Measurements from ENCODE around the gene SREBF1.

Gene SREBF1

GRCh38 chr17:17792037-17792550 is 44.7 kb downstream of the SREBF1 start:
- DNase-seq: no peak

- DNase-seq: no peak
Measured at GRCh38 chr17:17790637-17791464, 45.9 kb downstream of the SREBF1 start.

GRCh38 chr17:17789828-17790636 is 46.8 kb downstream of the SREBF1 start:
- DNase-seq: no peak

GRCh38 chr17:17789410-17789809 is 47.4 kb downstream of the SREBF1 start:
- no peak for DNase-seq

- DNase-seq: no peak
Measured at GRCh38 chr17:17788967-17789366, 47.8 kb downstream of the SREBF1 start.

GRCh38 chr17:17787568-17787967 is 49.2 kb downstream of the SREBF1 start:
- no peak for DNase-seq

GRCh38 chr17:17786998-17787397 is 49.8 kb downstream of the SREBF1 start:
- DNase-seq: no peak

- no peak for DNase-seq
Measured at GRCh38 chr17:17785407-17785806, 51.4 kb downstream of the SREBF1 start.

- no peak for DNase-seq
Measured at GRCh38 chr17:17784657-17785267, 52.0 kb downstream of the SREBF1 start.

- peak in 1 of 2 experiments; percentile 54 for DNase-seq
Measured at GRCh38 chr17:17783825-17784656, 52.7 kb downstream of the SREBF1 start.

GRCh38 chr17:17783116-17783824 is 53.5 kb downstream of the SREBF1 start:
- peak; percentile 41 to 71 for DNase-seq

GRCh38 chr17:17782523-17783115 is 54.2 kb downstream of the SREBF1 start:
- DNase-seq: peak in 1 of 2 experiments; percentile 45

GRCh38 chr17:17781591-17782496 is 54.9 kb downstream of the SREBF1 start:
- DNase-seq: peak; percentile 11 to 76

- DNase-seq: peak; percentile 9 to 40
Measured at GRCh38 chr17:17780922-17781590, 55.7 kb downstream of the SREBF1 start.

GRCh38 chr17:17779015-17779611 is 57.7 kb downstream of the SREBF1 start:
- DNase-seq: no peak

- DNase-seq: no peak
Measured at GRCh38 chr17:17778308-17779014, 58.3 kb downstream of the SREBF1 start.

- DNase-seq: no peak
Measured at GRCh38 chr17:17776889-17777288, 59.9 kb downstream of the SREBF1 start.

Measured in NCI-H526 (cell line).